Epithelial cell of esophagus (primary cell): ENCODE measurements around the gene NCOA6.

Experiments
- DNase-seq: peaks from one replicate; pipeline ENCODE4 v3.0.0; 2010; ENCODE audit warnings: low read depth
- H3K4me3 ChIP-seq: 2 replicates; pipeline ENCODE4 v1.5.1; 2011; ENCODE audit warnings: mild to moderate bottlenecking, low read length, control low read depth
- TF ChIP-seq, protein P1 (sequence below): IDR thresholded peaks from 2 replicates; pipeline ENCODE4 v1.5.1; 2011; ENCODE audit warnings: low read depth, mild to moderate bottlenecking, low read length, control low read depth, inconsistent platforms; ENCODE audit not compliant: insufficient read depth; ENCODE audit errors: missing control alignments

The NCOA6 gene

DNA sequence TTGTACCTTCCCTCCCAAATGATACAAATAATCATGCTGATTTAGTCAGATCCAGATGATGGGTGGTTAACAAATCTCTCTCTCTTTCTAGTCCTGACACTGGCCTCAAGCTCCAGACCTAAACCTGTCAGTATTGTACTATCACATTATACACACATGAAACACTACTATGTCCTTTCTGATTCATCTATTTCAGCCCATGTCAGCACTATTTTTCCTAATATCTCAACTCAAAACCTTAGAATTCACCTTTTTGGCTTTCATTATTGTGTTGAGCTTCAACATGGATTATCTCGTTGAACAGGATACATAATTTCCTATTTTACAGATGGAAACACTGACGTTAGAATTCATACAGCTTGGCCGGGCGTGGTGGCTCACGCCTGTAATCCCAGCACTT, 152.0 kb downstream of the NCOA6 start:
- no peak for DNase-seq
- TF ChIP-seq, protein P1, sequence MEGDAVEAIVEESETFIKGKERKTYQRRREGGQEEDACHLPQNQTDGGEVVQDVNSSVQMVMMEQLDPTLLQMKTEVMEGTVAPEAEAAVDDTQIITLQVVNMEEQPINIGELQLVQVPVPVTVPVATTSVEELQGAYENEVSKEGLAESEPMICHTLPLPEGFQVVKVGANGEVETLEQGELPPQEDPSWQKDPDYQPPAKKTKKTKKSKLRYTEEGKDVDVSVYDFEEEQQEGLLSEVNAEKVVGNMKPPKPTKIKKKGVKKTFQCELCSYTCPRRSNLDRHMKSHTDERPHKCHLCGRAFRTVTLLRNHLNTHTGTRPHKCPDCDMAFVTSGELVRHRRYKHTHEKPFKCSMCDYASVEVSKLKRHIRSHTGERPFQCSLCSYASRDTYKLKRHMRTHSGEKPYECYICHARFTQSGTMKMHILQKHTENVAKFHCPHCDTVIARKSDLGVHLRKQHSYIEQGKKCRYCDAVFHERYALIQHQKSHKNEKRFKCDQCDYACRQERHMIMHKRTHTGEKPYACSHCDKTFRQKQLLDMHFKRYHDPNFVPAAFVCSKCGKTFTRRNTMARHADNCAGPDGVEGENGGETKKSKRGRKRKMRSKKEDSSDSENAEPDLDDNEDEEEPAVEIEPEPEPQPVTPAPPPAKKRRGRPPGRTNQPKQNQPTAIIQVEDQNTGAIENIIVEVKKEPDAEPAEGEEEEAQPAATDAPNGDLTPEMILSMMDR, result no peak

DNA sequence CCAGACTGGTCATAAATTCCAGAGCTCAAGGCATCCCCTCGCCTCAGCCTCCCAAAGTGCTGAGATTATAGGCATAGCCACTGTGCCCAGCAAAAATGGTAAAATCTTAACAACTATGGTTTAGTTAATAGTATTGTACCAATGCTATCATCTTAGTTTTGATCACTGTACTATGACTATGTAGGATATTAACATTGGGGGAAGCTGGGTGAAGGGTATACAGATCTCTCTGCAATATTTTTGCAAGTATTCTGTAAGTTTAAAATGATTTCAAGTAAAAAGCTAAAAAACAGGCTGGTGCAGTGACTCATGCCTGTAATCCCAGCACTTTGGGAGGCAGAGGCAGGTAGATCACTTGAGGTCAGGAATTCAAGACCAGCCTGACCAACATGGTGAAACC, 156.4 kb downstream of the NCOA6 start:
- H3K4me3 ChIP-seq, result no peak overlapping the region
- no peak for DNase-seq
- TF ChIP-seq, protein P1, result no peak

More for the DNA sequence above, 152.0 kb downstream of the NCOA6 start:
- H3K4me3 ChIP-seq, result no peak overlapping the region
